Skeletal muscle satellite cell (primary cell): ENCODE results near the gene TSPEAR.

Experiments
- H3K27me3 ChIP-seq: 2 replicates; pipeline ENCODE4 v1.7.0; 2013; ENCODE audit warnings: low read length; ENCODE audit not compliant: control insufficient read depth, insufficient read depth
- H3K36me3 ChIP-seq: 2 replicates; pipeline ENCODE4 v1.7.0; 2013; ENCODE audit warnings: mild to moderate bottlenecking, control low read depth, low read length; ENCODE audit not compliant: insufficient read depth
- H3K4me1 ChIP-seq: 2 replicates; pipeline ENCODE4 v1.7.0; 2013; ENCODE audit warnings: low read length; ENCODE audit not compliant: control insufficient read depth, insufficient read depth
- H3K4me2 ChIP-seq: 2 replicates; pipeline ENCODE4 v1.7.0; 2013; ENCODE audit warnings: mild to moderate bottlenecking, low read length
- H3K4me3 ChIP-seq: 2 replicates; pipeline ENCODE4 v1.7.0; 2013; ENCODE audit warnings: low read length
- H3K9ac ChIP-seq: 2 replicates; pipeline ENCODE4 v1.7.0; 2013; ENCODE audit warnings: mild to moderate bottlenecking, low read depth, low read length, moderate library complexity
- H3K9me3 ChIP-seq: replicated peaks from 2 replicates; pipeline ENCODE4 v1.7.0; 2013; ENCODE audit warnings: mild to moderate bottlenecking, control low read depth, low read length

The TSPEAR gene

GRCh38 chr21:44520326-44521300, 190.8 kb downstream of the TSPEAR start:
- Histone ChIP-seq H3K27me3 (no peaks in the 10 kb centered on the region), H3K9me3 (peaks cover 3% of the 10 kb centered on the region), H3K36me3 (no peaks in the 10 kb centered on the region), H3K9ac (no peak overlapping the region), H3K4me2 (no peak overlapping the region), H3K4me1 (no peaks in the 10 kb centered on the region), H3K4me3 (no peak overlapping the region)

DNA sequence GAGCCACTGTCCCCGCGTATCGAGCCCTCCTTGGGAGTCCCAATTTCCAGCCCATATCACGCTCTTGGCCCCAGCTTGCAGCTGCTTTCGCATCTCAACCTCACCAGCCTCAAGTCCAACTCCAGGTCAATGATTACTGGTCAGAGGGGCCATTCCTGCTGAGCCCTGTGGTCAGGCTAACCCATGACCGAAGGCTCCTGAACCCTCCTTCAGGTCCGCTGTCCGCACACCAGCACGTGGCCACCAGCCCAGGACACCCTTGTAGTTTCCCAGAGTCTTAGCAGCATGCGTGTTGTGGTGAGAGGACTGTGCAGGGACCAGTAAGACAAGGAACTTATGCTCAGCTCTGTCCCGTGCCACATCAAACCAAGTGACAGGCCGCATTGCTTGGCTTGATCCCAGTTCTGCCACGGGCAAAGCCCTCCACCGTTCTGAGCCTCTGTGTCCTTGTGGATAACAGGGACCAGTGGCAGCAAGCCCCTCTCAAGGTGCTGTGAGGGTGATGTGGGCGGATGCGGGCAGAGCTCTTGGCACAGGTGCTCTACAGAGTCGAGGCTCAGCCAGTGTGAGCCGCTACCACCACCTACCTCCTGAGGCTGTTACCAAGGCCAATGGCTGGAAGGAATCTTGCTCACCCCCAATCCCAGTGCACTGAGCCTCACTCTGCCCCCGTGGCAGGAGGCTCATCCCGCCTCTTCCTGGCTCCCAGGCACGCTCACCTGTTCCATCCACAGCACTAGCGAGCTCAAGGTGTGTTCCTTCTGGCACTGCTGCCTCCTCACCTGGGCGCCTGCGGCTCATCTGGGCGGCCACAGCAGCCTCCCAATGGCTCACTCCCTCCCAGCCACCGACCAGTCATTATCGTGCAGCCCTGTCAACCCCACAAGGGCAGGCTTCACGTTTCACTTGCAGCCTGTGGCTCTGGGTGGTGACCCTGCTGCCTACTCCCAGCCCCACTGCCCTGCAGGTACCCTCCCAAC, 191.7 kb downstream of the TSPEAR start:
- Histone ChIP-seq H3K36me3 (no peaks in the 10 kb centered on the region), H3K4me1 (no peaks in the 10 kb centered on the region), H3K4me2 (no peak overlapping the region), H3K4me3 (no peak overlapping the region), H3K27me3 (no peaks in the 10 kb centered on the region), H3K9ac (no peak overlapping the region), H3K9me3 (peaks cover 3% of the 10 kb centered on the region)

DNA sequence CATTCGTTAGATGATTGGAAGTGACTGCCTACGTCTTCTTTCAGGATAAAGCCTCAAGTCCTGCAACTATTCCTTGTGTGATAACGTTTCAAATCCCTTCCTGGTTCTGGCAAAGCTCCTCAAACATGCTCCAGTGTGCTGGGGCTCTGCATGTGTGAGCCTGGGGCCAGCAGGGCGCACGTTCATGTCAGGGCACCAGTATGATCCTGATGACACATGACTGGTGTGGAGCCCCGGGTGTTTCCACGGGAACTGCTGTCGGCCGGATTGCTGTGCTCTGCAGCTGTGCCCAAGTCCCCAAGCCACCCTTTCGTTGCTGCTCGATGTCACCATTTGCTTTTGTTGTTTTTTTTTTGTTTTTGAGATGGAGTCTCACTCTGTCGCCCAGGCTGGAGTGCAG, 192.7 kb downstream of the TSPEAR start:
- H3K36me3 ChIP-seq, result no peaks in the 10 kb centered on the region
- H3K27me3 ChIP-seq, result peaks cover 3% of the 10 kb centered on the region
- no peak overlapping the region for H3K4me3 ChIP-seq
- peaks cover 3% of the 10 kb centered on the region for H3K9me3 ChIP-seq
- no peaks in the 10 kb centered on the region for H3K4me1 ChIP-seq
- H3K9ac ChIP-seq, result no peak overlapping the region
- no peak overlapping the region for H3K4me2 ChIP-seq

- Histone ChIP-seq H3K4me2 (no peak overlapping the region), H3K4me3 (no peak overlapping the region), H3K9me3 (peaks cover 2% of the 10 kb centered on the region), H3K4me1 (no peaks in the 10 kb centered on the region), H3K27me3 (peaks cover 7% of the 10 kb centered on the region), H3K36me3 (no peaks in the 10 kb centered on the region), H3K9ac (no peak overlapping the region)
Observed at GRCh38 chr21:44517175-44517899, 194.0 kb downstream of the TSPEAR start.

- Histone ChIP-seq H3K9me3 (no peaks in the 10 kb centered on the region), H3K4me3 (no peak overlapping the region), H3K4me2 (no peak overlapping the region), H3K4me1 (no peaks in the 10 kb centered on the region), H3K9ac (no peak overlapping the region), H3K36me3 (no peaks in the 10 kb centered on the region), H3K27me3 (peaks cover 7% of the 10 kb centered on the region)
Observed at GRCh38 chr21:44516828-44517174, 194.6 kb downstream of the TSPEAR start.

DNA sequence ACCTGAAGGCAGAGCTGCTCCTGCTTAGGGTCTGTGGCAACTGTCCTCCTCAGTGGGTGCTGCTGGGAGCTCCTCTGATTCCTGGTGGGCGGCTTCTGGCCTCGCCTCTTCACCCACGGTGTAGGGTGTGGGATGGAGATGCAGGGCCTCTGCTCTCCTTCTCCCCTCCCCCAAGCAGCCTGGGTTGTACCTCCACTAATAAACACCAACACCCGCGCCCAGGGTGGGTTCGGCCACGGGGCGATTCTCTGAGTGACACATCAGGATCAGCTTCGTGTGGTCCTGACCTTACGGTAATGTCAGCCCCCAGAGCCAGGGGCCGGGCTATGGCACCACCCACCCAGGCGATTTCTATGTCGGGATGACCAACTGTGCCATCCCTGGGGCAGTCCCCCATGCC, 195.0 kb downstream of the TSPEAR start:
- Histone ChIP-seq H3K9me3 (no peaks in the 10 kb centered on the region), H3K27me3 (peaks cover 9% of the 10 kb centered on the region), H3K9ac (no peak overlapping the region), H3K4me1 (no peaks in the 10 kb centered on the region), H3K4me3 (no peak overlapping the region), H3K4me2 (no peak overlapping the region), H3K36me3 (no peaks in the 10 kb centered on the region)

DNA sequence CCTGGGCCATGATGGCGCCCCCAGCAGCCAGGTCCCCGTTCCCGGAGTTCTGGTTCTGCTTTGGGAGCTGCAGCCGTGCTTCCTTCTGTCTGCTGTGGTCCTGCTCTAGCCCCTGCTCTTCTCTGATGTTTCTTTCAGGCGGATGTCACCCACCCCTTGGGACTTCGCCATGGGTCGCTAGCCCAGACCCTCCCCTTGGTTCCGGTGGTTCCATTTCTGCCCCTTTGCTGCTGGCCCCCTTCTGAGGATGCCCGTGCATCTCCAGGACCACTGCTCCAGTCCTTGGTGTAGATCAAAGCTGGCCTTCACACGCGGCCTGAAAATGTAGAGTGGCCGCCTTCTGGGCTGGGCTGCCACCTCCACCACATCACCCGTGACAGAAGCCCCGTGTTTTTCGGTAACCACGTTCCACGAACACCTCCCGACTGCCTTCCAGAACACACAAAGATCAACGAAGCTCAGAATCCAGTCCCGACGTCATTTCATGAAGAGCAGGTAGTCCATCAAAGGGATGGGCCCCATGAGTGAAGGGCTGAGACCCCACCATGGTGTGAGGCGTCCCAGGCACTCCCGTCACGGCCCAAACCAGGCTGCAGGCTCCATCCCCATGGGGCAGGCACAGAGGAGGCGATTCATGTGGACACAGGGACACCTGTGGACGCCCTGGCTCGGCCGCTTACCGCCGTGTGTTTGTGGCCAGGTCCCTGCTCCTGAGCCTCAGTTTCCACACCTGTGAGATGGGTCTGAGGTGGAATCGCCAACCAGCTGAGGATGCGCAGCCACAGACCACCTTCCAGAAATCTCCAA, 195.8 kb downstream of the TSPEAR start:
- Histone ChIP-seq H3K27me3 (peaks cover 16% of the 10 kb centered on the region), H3K9ac (no peak overlapping the region)

DNA sequence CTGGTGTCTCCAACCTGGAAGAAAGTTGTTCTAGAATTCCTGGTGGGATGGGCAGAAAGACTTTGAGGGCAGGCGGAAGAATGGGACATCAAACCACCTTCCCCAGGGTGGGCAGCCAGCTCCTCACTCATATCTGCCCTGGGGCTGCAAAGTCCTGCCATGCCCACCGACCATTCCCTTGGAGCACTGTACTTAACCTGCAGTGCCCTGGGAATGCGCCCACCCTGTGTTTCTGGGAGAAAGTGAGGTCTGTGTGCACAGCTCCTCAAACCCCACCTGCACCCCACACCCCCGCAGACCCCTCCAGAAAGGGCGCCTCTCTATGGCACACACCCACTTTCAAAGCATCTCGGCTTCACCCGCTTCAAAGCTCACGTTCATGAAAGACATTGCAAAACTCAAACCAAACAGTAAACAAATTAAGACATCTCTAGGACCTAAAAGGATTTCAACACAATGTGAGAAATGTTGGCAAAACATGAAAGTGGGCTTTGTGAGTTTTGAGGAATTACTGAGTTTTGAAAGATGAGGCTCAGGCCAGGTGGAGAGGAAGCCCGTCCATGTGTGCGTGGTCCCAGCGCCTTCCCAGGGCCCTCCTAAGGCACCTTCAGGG, 196.5 kb downstream of the TSPEAR start:
- H3K4me1 ChIP-seq, result no peaks in the 10 kb centered on the region
- no peak overlapping the region for H3K4me3 ChIP-seq
- H3K9ac ChIP-seq, result no peak overlapping the region
- no peak overlapping the region for H3K4me2 ChIP-seq
- peaks cover 16% of the 10 kb centered on the region for H3K27me3 ChIP-seq
- H3K9me3 ChIP-seq, result no peaks in the 10 kb centered on the region
- no peaks in the 10 kb centered on the region for H3K36me3 ChIP-seq

More for the DNA sequence above, 195.8 kb downstream of the TSPEAR start:
- H3K9me3 ChIP-seq, result no peaks in the 10 kb centered on the region
- no peaks in the 10 kb centered on the region for H3K4me1 ChIP-seq
- H3K4me3 ChIP-seq, result no peak overlapping the region
- no peaks in the 10 kb centered on the region for H3K36me3 ChIP-seq
- no peak overlapping the region for H3K4me2 ChIP-seq

- peaks cover 16% of the 10 kb centered on the region for H3K27me3 ChIP-seq
- no peaks in the 10 kb centered on the region for H3K36me3 ChIP-seq
Observed at GRCh38 chr21:44514218-44514520, 197.2 kb downstream of the TSPEAR start.

DNA sequence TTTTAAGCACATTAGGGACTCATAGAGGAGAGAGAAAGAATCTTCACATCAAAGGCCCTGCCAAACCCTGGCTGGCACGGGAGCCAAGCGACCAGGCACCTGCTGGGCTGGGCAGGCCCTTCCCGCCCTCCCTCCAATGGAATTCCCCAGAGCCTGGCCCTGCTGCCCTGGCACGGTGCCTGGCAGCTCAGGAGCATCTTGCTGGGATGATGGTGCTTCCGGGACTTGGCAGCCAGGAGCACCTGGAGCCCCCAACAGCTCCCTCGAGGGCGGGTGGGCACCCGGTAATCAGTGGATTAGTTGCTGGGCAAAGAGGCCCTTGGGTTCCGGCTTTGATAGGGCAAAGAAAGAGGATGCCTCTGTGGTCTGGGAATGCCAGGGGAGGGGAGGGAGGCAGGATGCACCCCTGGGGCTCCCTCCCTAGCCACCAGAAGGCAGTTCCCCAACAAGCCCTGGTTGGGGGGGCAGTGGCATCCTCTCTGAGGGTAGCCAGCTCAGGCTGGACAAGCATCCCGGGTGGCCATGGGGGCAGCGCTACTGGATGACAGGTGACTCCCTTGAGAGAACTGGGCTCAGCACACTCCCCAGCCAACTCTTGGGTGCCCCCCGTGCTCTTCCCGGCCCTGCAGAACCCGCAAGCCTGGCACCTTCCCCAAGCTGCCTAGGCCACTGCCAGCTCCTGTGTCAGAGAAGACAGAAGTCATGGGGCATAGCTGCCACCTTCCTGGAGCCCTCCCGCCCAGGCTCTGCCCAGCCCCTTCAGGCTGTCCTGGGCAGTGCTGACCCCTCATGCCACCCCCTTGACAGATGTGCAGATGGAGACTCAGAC, 197.8 kb downstream of the TSPEAR start:
- Histone ChIP-seq H3K36me3 (no peaks in the 10 kb centered on the region), H3K9me3 (no peaks in the 10 kb centered on the region), H3K4me3 (no peak overlapping the region), H3K27me3 (peaks cover 19% of the 10 kb centered on the region), H3K4me2 (no peak overlapping the region), H3K9ac (no peak overlapping the region), H3K4me1 (no peaks in the 10 kb centered on the region)

More at GRCh38 chr21:44514218-44514520, 197.2 kb downstream of the TSPEAR start:
- Histone ChIP-seq H3K9me3 (no peaks in the 10 kb centered on the region), H3K9ac (no peak overlapping the region), H3K4me3 (no peak overlapping the region), H3K4me2 (no peak overlapping the region), H3K4me1 (no peaks in the 10 kb centered on the region)
